ENCODE measurements around the gene OR1S1.
"Not testable (repeated sequence)": the region's sequence is repeated elsewhere in the genome, so short reads cannot be mapped to it uniquely, and the experiment has no call there.

The OR1S1 gene

DNA sequence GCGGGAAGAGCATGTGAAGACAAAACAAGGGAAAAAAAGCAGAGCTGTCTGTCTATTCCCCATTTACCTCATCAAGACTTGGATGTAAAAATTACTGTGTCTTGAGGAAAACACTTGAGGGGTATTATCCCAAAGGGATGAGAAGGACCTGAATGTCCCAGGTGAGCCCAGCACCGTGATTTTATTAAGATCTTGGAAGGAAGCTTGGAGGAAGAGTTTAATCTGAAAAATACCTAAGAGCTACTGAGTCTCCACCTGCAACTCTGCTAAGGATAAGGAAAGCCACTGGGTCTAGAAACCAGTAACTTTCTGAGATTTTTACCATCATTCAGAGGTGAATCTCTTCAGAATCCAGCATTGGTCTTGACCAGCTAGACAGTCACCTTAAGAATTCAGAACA is at the start of gene OR1S1:
OR1S1 (plus strand) TSS at position 301 of the 400 bp plus-strand sequence.
- DNase-seq (ENCODE audit: low spot score) = not testable (repeated sequence)

DNA sequence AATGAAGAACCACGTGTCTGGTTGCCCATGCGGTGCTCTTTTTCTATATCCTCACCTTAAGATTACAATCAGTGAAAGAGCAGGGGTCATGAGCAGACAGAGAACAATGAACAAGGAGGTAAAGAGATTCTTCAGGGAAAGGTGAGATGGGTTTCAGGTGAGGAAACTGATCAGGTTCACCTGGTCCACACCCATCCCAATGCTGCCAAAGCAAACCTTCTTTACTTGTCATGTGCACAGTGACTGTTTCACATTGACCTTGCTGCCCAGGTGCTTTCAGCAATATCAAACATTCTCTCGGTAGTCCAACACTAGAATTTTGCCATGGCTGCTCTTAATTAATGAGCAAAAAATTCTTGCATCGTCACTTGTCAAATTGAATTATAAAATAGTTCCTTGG is 48.1 kb upstream of the OR1S1 start:
- DNase-seq (ENCODE audit: low spot score) = no peak

DNA sequence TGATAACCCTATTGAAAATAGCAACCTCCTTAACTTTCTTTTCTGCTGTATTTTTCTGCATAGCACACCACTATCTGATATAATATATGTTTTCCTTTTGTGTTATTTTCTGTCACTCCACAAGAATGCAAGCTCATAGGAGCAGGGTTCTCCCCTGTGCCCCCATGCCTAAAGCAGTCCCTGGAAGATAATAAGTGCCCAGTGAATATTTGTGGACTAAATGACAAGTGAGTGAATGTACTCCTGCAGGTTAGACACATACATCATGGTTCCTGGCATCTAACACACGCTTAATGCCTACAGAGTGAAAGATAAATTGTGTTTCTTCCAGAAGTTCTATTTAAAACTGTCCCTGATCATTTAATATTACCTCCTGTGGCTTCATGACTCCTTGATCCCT is 47.5 kb upstream of the OR1S1 start:
- no peak for DNase-seq (ENCODE audit: low spot score)

DNA sequence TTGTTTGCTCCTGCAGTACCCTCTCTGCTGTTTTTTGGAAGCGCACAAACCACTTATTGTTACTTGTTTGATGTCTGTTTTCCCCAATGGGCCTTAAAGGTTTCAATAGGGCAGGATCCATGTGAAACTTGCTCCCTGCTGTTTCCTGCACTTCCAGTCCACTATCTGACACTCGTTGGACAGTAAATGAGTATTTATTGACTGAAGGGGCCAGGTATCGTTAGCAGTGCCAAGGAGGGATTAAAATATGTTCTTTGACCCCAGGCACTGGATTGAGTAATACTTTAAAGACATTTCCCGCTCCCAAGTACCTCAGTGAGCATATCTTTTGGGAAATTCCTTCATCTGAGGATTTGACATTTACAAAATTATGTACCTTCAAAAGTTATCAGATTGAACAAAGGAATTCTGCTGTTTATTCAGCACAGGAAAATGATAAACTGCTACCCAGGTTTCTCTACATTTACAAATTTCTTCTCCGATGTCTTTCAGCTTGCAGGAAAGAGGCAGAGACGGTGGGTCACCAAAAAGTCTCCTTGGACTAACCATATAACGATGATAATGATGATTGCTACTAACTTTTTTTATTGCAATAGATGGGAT is 46.9 kb upstream of the OR1S1 start:
- DNase-seq (ENCODE audit: low spot score) = no peak

DNA sequence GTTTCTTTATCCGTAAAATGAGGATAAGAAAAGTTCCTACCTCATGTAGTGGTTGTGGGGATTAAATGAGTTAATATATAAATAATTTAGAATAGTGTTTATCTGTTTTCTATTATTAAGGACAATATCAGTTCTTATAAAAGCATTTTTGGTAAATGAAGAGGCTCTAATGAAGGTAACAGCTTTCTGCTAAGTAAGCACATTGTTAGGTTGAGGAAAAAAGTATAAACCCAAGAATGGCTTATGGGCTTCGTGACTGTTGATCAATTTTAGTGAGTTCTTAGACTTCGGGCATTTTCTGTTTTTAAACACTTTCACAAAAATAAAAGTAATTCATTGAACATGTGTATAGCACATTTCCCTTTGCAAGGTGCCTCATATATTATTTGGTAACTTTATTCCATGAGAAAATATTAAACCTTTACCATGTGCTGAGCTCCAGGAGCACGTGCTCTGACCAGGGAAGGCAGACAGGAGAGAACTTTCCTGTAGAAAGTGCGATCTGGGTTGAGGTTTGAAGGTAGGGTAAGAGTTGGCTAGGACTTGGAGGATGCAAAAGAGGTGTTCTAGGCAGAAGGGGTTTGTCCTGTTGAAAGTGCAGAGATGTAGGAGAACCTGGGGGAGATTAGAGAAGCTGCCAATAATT is 35.0 kb upstream of the OR1S1 start:
- no peak for DNase-seq (ENCODE audit: low spot score)

DNA sequence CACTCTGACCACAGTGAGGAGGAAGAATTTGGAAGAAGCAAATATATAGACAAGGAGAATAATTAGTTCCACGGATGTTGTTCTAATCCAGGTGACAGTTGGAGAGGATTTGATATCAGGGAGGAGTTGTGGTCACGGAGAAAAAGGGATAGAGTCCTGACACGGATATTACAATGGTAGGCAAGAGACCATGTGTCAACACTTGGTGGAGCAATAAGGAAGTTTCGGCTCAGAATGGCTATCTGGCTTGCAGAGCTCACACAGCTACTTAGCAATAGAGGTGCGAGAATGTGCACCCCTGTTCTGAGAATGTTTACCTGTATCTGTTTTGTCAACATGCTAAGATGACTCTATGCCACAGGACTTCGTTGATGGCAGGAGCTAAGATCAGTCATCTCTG is 34.1 kb upstream of the OR1S1 start:
- DNase-seq (ENCODE audit: low spot score) = no peak

DNA sequence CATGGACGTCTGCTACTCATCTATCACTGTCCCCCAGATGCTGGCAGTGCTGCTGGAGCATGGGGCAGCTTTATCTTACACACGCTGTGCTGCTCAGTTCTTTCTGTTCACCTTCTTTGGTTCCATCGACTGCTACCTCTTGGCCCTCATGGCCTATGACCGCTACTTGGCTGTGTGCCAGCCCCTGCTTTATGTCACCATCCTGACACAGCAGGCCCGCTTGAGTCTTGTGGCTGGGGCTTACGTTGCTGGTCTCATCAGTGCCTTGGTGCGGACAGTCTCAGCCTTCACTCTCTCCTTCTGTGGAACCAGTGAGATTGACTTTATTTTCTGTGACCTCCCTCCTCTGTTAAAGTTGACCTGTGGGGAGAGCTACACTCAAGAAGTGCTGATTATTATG is 32.9 kb upstream of the OR1S1 start:
- DNase-seq (ENCODE audit: low spot score) = no peak

DNA sequence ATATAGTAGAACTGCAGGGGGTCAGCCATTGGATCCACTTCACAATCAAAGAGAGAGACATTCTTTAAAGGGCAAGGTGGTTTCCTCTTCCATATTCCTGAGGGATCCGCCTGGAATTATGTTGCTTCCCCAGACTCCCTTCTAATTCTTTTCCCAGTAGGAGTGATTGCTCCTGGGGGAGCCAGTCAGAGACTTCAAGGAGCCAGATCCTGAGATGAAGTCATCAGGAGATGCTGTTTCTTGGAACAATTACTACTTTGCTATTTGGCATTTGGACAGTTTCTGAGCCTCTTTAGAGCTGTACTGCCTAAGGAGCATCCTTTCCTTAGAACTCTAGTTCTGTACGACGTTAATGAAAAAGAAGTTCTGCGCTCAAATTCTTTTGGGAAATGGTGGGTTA is 25.6 kb upstream of the OR1S1 start:
- DNase-seq (ENCODE audit: low spot score) = no peak

DNA sequence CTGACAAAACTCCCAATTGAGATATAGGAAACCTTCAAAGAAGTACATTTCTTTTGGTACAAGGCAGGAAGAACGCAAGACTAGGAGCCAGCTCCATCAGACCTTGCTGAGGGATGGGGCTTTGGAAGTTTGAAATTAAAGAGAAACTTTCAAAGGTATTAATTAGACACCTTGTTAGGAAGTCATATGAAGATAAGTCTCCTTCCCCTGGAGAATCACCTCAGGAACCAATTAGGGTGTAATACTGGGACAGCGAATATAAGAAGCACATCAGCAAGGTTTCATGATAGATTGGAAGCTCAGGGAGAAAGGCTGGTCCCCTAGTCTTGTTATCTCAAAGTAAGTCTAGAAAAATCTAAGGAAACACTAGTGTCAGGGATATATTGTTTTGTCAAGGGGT is 23.8 kb upstream of the OR1S1 start, which contains the start of gene OR9Q2:
OR9Q2 (plus strand) TSS at position 301 of the 400 bp plus-strand sequence. CDS start 1,421 bp downstream, outside the sequence.
- DNase-seq (ENCODE audit: low spot score) = no peak

DNA sequence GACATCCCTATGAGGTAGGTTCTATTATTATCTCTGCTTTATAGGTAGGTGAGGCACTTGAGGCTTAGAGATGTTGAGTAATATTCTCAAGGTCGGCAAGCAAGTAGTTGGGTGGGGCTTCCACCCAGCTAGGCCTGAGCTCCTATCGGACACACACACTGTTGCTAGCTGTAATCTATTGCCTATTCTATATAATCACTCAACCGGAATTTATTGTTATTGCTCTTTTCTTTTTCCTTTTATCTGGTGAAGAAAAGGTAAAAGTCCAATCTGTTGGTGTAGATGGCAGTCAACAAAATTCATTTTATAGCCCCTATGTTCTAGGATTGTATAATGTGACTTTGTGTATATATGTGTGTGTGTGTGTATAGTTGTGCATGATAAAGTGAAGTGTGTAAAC is 20.3 kb upstream of the OR1S1 start:
- DNase-seq (ENCODE audit: low spot score) = no peak

DNA sequence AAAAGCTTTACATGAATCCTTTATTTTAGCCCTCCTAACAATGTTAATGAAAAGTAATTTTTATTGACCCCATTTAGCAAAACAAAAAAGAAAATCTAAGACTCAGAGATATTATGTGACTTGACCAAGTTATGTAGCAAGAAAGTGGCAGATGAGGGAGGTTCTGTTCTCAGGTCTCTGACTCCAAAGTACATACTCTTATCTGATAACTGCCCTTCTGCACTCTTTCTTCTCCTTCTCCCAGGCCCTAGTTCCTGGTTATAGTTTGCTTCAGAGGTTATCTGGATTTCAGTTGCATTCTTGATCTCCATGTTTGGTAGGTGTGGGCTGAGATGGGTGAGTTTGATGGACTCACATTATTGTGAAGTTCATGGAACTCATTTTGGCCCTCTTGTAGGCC is 19.1 kb upstream of the OR1S1 start:
- DNase-seq (ENCODE audit: low spot score) = no peak

DNA sequence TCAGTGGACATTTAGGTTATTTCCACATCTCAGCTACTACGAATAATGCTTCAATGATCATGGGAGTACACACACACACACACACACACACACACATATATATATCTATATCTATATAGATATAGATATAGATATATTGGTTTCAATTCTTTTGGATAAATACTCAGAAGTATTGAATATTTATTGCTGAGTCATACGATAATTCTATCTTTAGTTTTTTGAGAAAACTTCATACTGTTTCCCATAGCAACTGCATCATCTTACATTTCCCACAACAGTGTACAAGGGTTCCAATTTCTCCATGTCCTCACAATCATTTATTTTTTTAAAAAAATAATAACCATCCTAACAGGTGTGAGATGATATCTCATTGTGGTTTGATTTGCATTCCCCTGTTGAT is 16.6 kb upstream of the OR1S1 start:
- no peak for DNase-seq (ENCODE audit: low spot score)

DNA sequence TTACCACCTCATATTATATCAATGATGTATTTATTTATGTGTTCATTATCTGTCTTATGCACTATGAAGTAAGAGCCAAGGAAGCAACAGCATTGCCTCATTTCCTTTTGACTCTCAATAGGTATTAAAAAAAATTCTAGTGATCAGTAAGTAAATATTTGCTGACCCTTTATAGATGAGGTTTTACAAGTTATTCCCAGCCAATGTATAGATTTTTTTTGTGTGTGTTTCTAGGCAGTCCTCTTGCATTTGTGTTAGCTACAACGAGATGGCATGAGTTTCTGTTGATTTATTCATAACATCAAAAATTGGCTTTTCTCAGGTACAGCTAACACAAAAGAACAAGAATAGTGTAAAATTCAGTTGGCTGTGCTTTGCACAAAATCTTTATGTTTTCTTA is 13.2 kb upstream of the OR1S1 start:
- DNase-seq (ENCODE audit: low spot score) = no peak

DNA sequence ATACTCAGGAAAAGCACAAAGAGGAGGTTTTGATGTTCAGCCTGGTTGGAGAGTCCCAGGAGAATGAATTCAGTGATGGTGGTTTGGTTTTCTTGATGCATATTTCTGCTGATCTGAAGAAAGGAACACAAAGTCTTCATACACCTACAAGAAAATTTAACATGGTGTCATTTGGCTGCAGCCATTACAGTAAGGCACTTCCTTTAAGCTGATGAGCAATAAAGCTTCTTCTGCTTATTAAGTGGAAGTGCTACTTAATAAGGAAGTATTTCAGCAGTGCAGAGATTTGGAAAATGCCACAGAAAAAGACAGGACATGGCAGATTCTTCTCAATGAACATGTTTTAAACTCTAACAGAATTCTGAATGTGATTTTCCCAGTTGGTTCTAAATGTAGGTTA is 8.5 kb upstream of the OR1S1 start, which contains the start of gene OR1S2:
OR1S2 (minus strand) TSS at position 101 of the 400 bp plus-strand sequence; CDS start at position 101, 0 bp downstream.
- no peak for DNase-seq (ENCODE audit: low spot score)

DNA sequence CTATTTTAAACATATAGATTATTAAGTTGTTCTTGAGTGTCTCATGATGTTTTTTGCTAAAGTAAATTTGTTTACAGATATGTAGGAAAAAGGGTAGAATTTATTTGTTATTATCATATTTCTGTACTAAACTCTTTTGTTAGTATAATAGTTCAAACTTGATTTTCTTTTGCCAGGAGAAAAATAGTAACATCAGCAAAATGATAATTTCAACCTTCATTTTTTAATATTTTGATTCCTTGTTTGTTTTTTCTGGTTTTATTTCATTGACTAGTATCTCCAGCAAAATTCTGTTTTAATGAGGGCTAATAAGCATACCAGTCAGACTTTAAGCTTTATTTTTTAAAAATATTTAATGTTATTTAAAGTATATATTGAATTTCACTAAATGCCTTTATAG is 4.0 kb downstream of the OR1S1 start:
- DNase-seq (ENCODE audit: low spot score) = no peak

DNA sequence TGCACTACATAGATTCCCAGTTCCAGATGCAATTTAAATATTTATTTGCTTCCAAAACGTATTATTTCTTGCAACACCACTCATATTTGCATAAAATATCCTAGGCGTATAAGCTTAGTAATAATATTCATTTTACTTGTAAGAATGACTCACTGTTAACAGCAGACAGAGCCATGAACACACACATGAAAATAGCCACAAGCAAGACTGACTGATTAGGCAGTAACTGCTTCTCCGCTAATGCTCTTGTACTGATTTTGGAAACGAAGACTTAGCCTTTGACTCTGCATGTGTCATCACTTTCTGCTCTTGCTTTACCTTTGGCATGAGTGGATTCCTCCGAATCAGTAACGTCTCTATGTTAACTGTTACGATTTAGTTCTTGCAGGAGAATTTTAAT is 10.2 kb downstream of the OR1S1 start:
- no peak for DNase-seq (ENCODE audit: low spot score)

DNA sequence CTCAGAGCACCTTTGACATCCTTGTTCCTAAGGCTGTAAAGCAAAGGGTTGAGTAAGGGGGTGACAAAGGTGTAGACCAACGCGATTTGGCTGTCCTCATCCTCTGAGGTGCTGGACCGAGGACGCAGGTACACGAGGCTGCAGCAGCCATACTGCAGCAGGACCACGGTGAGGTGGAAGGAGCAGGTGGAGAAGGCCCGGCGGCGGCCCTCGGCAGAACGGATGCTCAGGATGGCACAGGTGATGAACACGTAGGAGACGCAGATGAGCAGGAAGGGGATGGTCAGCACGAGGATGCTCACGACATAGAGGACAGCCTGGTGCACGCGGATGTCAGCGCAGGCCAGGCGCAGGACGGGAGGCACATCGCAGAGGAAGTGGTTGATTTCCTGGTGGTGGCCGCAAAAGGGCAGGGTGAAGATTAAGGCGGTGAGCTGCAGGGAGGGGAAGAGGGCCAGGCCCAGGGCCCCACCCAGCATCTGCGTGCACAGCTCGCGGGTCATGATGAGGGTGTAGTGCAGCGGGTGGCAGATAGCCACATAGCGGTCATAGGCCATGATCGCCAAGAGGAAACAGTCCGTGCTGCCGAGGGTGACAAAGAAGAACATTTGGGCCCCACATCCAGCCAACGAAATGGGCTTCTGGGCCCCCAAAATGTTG is 15.6 kb downstream of the OR1S1 start:
- DNase-seq (ENCODE audit: low spot score) = no peak

DNA sequence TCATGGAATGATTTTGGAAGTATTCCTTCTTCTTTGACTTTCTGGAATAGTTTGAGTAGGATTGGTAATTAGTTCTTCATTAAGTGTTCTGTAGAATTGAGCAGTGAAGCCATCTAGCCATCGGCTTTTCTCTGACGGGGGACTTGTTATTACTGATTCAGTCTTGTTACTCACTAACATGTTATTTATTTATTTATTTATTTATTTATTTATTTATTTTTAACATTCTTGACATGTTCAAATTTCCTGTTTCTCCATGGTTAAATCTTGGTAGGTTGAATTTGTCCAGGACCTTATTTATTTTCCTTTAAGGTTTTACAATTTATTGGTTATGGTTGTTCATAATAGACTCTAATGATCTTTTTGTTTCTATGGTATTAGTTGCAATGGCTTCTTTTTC is 31.4 kb downstream of the OR1S1 start:
- DNase-seq (ENCODE audit: low spot score) = no peak

DNA sequence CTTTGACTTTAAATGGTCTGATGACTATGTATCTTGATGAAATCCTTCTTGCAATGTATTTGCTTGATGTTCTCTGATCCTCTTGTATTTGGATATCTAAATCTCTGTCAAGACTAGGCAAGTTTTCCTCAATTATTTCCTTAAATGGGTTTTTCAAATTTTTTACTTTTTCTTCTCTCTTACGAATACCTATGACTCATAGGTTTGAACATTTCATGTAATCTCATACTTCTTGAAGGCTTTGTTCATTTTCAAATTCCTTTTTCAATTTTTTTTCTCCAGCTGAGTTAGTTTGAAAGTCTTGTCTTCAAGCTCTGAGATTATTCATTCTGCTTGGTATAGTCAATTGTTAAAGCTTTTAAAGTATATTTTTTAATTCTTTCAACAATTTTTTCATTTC is 42.4 kb downstream of the OR1S1 start:
- no peak for DNase-seq (ENCODE audit: low spot score)

DNA sequence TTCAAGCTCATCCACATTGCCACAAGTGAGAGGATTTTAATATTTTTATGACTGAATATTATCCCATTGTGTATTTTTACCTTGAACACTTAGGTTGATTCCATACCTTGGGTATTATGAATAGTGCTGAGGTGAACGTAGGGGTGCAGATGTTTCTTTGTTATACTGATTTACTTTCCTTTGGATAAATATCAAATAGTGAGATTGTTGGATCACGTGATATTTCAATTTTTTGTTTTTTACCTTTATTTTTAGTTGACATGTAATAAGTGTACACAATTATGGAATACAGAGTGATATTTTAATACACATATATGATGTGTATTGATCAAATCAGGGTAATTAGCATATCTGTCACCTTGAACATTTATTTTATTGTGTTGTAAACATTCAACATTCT is 47.5 kb downstream of the OR1S1 start:
- no peak for DNase-seq (ENCODE audit: low spot score)

Data from NAMALWA (cell line).